Measurements from ENCODE around the gene MGMT.

Gene MGMT

GRCh38 chr10:129583831-129584230, 116.8 kb downstream of the MGMT start:
- 0 out of 2 replicates have a peak, but pooled peaks cover 2% of the 10 kb centered on the region for H3K79me2 ChIP-seq (ENCODE audit: insufficient read depth, low read length)
- no peak for DNase-seq
- ATAC-seq (ENCODE audit: insufficient read depth, low read depth): no peak

GRCh38 chr10:129586898-129587443, 119.9 kb downstream of the MGMT start:
- H3K4me1 ChIP-seq (ENCODE audit: insufficient read depth, low read length): no peaks in the 10 kb centered on the region
- no peak for DNase-seq
- H2AFZ ChIP-seq (ENCODE audit: low read depth, low read length): no peak overlapping the region
- 0 out of 2 replicates have a peak, but pooled peaks cover 2% of the 10 kb centered on the region for H3K79me2 ChIP-seq (ENCODE audit: insufficient read depth, low read length)
- ATAC-seq (ENCODE audit: insufficient read depth, low read depth): no peak
- no peaks in the 10 kb centered on the region for H4K20me1 ChIP-seq (ENCODE audit: insufficient read depth, low read length)
- peaks cover 24% of the 10 kb centered on the region for H3K9me3 ChIP-seq (ENCODE audit: insufficient read depth, low read length, severe bottlenecking)
- no peak overlapping the region for H3K27ac ChIP-seq (ENCODE audit: low read length)
- no peak for TF ChIP-seq CTCF (IDR thresholded peaks at IDR 0.05; ENCODE audit: borderline replicate concordance, extremely low read depth, low read length, poor library complexity, severe bottlenecking)
- no peak for TF ChIP-seq EZH2 (IDR thresholded peaks at IDR 0.05; ENCODE audit: borderline replicate concordance, low read depth, low read length, severe bottlenecking)
- peaks cover 21% of the 10 kb centered on the region; the same call in 1 of the 2 replicates for H3K36me3 ChIP-seq (ENCODE audit: insufficient read depth, low read length)
- no peaks in the 10 kb centered on the region for H3K27me3 ChIP-seq (ENCODE audit: insufficient read depth, low read length, poor library complexity)
- H3K4me2 ChIP-seq (ENCODE audit: insufficient read depth, low read length): no peak overlapping the region
- H3K9ac ChIP-seq (ENCODE audit: low read depth, low read length): no peak overlapping the region
- H3K4me3 ChIP-seq (ENCODE audit: low read depth in 1 of 2, low read length in 2 of 2): no peak overlapping the region

More at GRCh38 chr10:129583831-129584230, 116.8 kb downstream of the MGMT start:
- no peak overlapping the region for H3K4me2 ChIP-seq (ENCODE audit: insufficient read depth, low read length)
- H3K9me3 ChIP-seq (ENCODE audit: insufficient read depth, low read length, severe bottlenecking): peaks cover 24% of the 10 kb centered on the region
- no peaks in the 10 kb centered on the region for H3K27me3 ChIP-seq (ENCODE audit: insufficient read depth, low read length, poor library complexity)
- H3K4me1 ChIP-seq (ENCODE audit: insufficient read depth, low read length): no peaks in the 10 kb centered on the region
- peaks cover 17% of the 10 kb centered on the region; the same call in 1 of the 2 replicates for H3K36me3 ChIP-seq (ENCODE audit: insufficient read depth, low read length)
- H3K4me3 ChIP-seq (ENCODE audit: low read depth in 1 of 2, low read length in 2 of 2): no peak overlapping the region
- H4K20me1 ChIP-seq (ENCODE audit: insufficient read depth, low read length): 0 out of 2 replicates have a peak, but pooled peaks cover 3% of the 10 kb centered on the region
- no peak overlapping the region for H3K27ac ChIP-seq (ENCODE audit: low read length)
- H3K9ac ChIP-seq (ENCODE audit: low read depth, low read length): no peak overlapping the region
- no peak overlapping the region for H2AFZ ChIP-seq (ENCODE audit: low read depth, low read length)
- no peak for TF ChIP-seq EZH2 (IDR thresholded peaks at IDR 0.05; ENCODE audit: borderline replicate concordance, low read depth, low read length, severe bottlenecking)
- TF ChIP-seq CTCF (IDR thresholded peaks at IDR 0.05; ENCODE audit: borderline replicate concordance, extremely low read depth, low read length, poor library complexity, severe bottlenecking): no peak

GRCh38 chr10:129589546-129589945, 122.5 kb downstream of the MGMT start:
- H3K4me1 ChIP-seq (ENCODE audit: insufficient read depth, low read length): no peaks in the 10 kb centered on the region
- H4K20me1 ChIP-seq (ENCODE audit: insufficient read depth, low read length): no peaks in the 10 kb centered on the region
- no peak overlapping the region for H3K9ac ChIP-seq (ENCODE audit: low read depth, low read length)
- H3K36me3 ChIP-seq (ENCODE audit: insufficient read depth, low read length): peaks cover 20% of the 10 kb centered on the region; the same call in 1 of the 2 replicates
- no peak for DNase-seq
- H3K27ac ChIP-seq (ENCODE audit: low read length): no peak overlapping the region
- 0 out of 2 replicates have a peak, but pooled peaks cover 2% of the 10 kb centered on the region for H3K79me2 ChIP-seq (ENCODE audit: insufficient read depth, low read length)
- TF ChIP-seq CTCF (IDR thresholded peaks at IDR 0.05; ENCODE audit: borderline replicate concordance, extremely low read depth, low read length, poor library complexity, severe bottlenecking): no peak
- TF ChIP-seq EZH2 (IDR thresholded peaks at IDR 0.05; ENCODE audit: borderline replicate concordance, low read depth, low read length, severe bottlenecking): no peak
- H3K4me2 ChIP-seq (ENCODE audit: insufficient read depth, low read length): no peak overlapping the region
- no peak for ATAC-seq (ENCODE audit: insufficient read depth, low read depth)
- H3K4me3 ChIP-seq (ENCODE audit: low read depth in 1 of 2, low read length in 2 of 2): no peak overlapping the region
- H2AFZ ChIP-seq (ENCODE audit: low read depth, low read length): no peak overlapping the region
- no peaks in the 10 kb centered on the region for H3K27me3 ChIP-seq (ENCODE audit: insufficient read depth, low read length, poor library complexity)
- peaks cover 24% of the 10 kb centered on the region for H3K9me3 ChIP-seq (ENCODE audit: insufficient read depth, low read length, severe bottlenecking)
